Common myeloid progenitor, CD34-positive (primary cell): ENCODE data around the gene NR1H2.

Experiments used
- CTCF ChIA-PET: fragments of 350-600 bp; sonication (Branson Sonifier 250); formaldehyde crosslinking; loops from one replicate; lab custom pipeline; 2021; ENCODE audit warnings: antibody characterized with exemption; lab: Charles Lee
- POLR2A ChIA-PET: fragments of 350-600 bp; sonication (Branson Sonifier 250); formaldehyde crosslinking; loops from one replicate; lab custom pipeline; 2021; ENCODE audit warnings: antibody characterized with exemption; lab: Charles Lee
- DNase-seq, 3 donors: peaks; one replicate each; pipeline versions ENCODE4 v3.0.0 to v3.0.0-alpha.2; 2013
- H3K27ac ChIP-seq, 2 experiments: 1 replicate in 1 of 2; 2 replicates in 1 of 2; pipeline ENCODE4 v1.7.0; 2013; ENCODE audit warnings: inconsistent platforms in 2 of 2, low read length in 2 of 2, mild to moderate bottlenecking in 2 of 2, low read depth in 1 of 2, moderate library complexity in 1 of 2; ENCODE audit not compliant: severe bottlenecking in 2 of 2, insufficient read depth in 1 of 2, poor library complexity in 1 of 2
- H3K27me3 ChIP-seq, 5 experiments: replicated peaks in 2 of 5; 1 replicate in 3 of 5; 2 replicates in 2 of 5; pipeline versions ENCODE4 v1.6.1 to v1.7.0; 2013; ENCODE audit warnings: low read length in 4 of 5, mild to moderate bottlenecking in 2 of 5, moderate library complexity in 2 of 5, inconsistent platforms in 1 of 5; ENCODE audit not compliant: insufficient read depth in 5 of 5, control insufficient read depth in 4 of 5
- H3K36me3 ChIP-seq, 4 experiments: 1 replicate in 2 of 4; 2 replicates in 2 of 4; pipeline versions ENCODE4 v1.6.1 to v1.7.0; 2013; ENCODE audit warnings: low read length in 3 of 4, control low read depth in 1 of 4, mild to moderate bottlenecking in 1 of 4; ENCODE audit not compliant: control insufficient read depth in 4 of 4, insufficient read depth in 4 of 4
- H3K4me1 ChIP-seq, 4 experiments: 1 replicate in 3 of 4; 2 replicates in 1 of 4; pipeline versions ENCODE4 v1.6.1 to v1.7.1; 2013; ENCODE audit warnings: low read length in 3 of 4, mild to moderate bottlenecking in 3 of 4, control low read depth in 1 of 4, inconsistent platforms in 1 of 4, moderate library complexity in 1 of 4; ENCODE audit not compliant: control insufficient read depth in 4 of 4, insufficient read depth in 4 of 4; ENCODE audit errors: control extremely low read depth in 1 of 4
- H3K4me3 ChIP-seq, 7 experiments: 1 replicate in 4 of 7; 2 replicates in 3 of 7; pipeline versions ENCODE4 v1.5.1 to v1.7.0; 2013; ENCODE audit warnings: mild to moderate bottlenecking in 7 of 7, low read length in 6 of 7, moderate library complexity in 6 of 7, inconsistent platforms in 2 of 7, low read depth in 2 of 7, control low read depth in 1 of 7; ENCODE audit not compliant: insufficient read depth in 4 of 7, control insufficient read depth in 1 of 7; ENCODE audit errors: extremely low read depth in 1 of 7
- H3K9me3 ChIP-seq, 5 experiments: 1 replicate in 4 of 5; 2 replicates in 1 of 5; pipeline versions ENCODE4 v1.6.1 to v1.7.1; 2013; ENCODE audit warnings: low read length in 4 of 5, mild to moderate bottlenecking in 2 of 5, inconsistent platforms in 1 of 5, low read depth in 1 of 5, moderate library complexity in 1 of 5; ENCODE audit not compliant: control insufficient read depth in 4 of 5, insufficient read depth in 2 of 5; ENCODE audit errors: control extremely low read depth in 1 of 5
- WGBS: methylation state at CpG from one replicate; pipeline ENCODE4 v1.1.5; 2013; ENCODE audit not compliant: insufficient coverage; 5-methylcytosine and 5-hydroxymethylcytosine counted together

Gene NR1H2

GRCh38 chr19:50406156-50406820, 30.0 kb downstream of the NR1H2 start:
- Histone ChIP-seq H3K27me3 (no peaks in the 10 kb centered on the region), H3K36me3 (peaks cover 2 to 80% (median 43%) of the 10 kb centered on the region in 4 experiments), H3K9me3 (no peaks in the 10 kb centered on the region), H3K4me3 (no peak overlapping the region), H3K27ac (no peak overlapping the region), H3K4me1 (no peaks in the 10 kb centered on the region)
- WGBS, result 94% methylated on average over 11 of the region's 22 CpGs
- CTCF ChIA-PET, result no interaction called here
- POLR2A ChIA-PET, result no interaction called here
- DNase-seq, result no peak

DNA sequence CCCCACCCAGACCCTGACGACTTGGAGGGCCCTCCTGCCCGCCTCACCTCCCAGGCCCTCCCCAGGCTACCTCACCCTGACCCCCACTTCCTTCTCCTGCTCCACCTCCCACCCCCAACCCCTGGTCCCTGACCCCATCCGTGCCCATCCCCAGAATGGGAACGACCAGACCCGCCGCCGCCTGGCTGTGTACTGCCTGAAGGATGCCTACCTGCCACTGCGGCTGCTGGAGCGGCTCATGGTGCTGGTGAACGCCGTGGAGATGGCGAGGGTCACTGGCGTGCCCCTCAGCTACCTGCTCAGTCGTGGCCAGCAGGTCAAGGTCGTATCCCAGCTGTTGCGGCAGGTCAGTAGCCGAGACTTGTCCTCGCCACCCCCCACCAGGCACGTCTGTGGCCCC, 30.6 kb downstream of the NR1H2 start:
- H3K4me3 ChIP-seq, result no peak overlapping the region
- ChIA-PET CTCF (no interaction called here), POLR2A (no interaction called here)
- no peaks in the 10 kb centered on the region for H3K9me3 ChIP-seq
- H3K36me3 ChIP-seq, result peaks cover 2 to 77% (median 45%) of the 10 kb centered on the region in 4 experiments
- whole genome bisulfite sequencing, result 98% methylated on average over 16 of the region's 19 CpGs
- no peaks in the 10 kb centered on the region for H3K27me3 ChIP-seq
- no peak for DNase-seq
- no peaks in the 10 kb centered on the region for H3K4me1 ChIP-seq
- no peak overlapping the region for H3K27ac ChIP-seq

DNA sequence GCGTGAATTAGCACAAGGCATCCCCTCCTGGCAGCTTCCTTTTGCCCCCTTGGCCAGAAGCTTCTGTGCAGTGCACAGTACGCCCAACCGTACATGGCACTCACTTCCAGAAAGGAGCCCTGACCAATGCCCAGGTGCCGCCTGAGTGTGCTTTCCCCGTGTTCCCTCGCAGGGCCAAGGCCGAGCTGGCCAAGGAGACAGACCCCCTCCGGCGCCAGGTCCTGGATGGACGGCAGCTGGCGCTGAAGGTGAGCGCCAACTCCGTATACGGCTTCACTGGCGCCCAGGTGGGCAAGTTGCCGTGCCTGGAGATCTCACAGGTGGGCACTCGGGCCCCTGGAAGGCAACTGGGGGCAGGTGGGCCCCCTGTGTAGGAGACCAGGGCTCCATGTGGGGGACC, 33.1 kb downstream of the NR1H2 start:
- Histone ChIP-seq H3K4me3 (no peak overlapping the region), H3K4me1 (peaks cover 0 to under 1% (median under 1%) of the 10 kb centered on the region in 4 experiments), H3K36me3 (peaks cover 2 to 71% (median 32%) of the 10 kb centered on the region in 4 experiments), H3K27me3 (no peaks in the 10 kb centered on the region), H3K9me3 (peaks cover 0 to 1% (median 0%) of the 10 kb centered on the region in 5 experiments), H3K27ac (no peak overlapping the region)
- CTCF ChIA-PET, result interaction anchor here (1.4 kb wide), 1 partner anchor 19 kb away, joined by 4 read pairs; no protein-coding TSS in a partner anchor
- WGBS, result 97% methylated on average over 17 of the region's 17 CpGs
- no peak for DNase-seq
- POLR2A ChIA-PET, result no interaction called here

DNA sequence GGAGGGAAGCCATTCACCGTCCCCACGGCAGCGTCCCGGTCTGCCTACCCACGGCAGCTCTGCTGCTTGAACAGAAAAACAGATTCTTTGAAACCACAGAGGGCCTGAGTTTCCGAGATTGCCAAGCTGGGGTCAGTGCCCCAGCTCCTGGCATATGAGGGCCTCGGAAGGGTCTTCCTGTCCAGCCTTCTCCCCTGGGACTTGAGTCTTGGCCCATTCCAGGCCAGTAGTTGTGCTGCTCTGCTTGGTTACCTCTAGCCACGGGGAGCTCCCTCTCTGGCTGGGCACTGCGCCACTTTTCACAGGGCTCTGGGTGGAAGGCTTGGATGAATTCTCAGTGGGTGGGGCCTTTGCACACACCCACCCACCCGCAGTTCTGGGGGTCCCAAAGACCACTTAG, 33.9 kb downstream of the NR1H2 start:
- peaks cover 2 to 73% (median 30%) of the 10 kb centered on the region in 4 experiments for H3K36me3 ChIP-seq
- peaks cover 0 to 8% (median 7%) of the 10 kb centered on the region in 4 experiments for H3K4me1 ChIP-seq
- DNase-seq, result no peak
- H3K9me3 ChIP-seq, result peaks cover 0 to 1% (median 0%) of the 10 kb centered on the region in 5 experiments
- CTCF ChIA-PET, result interaction anchor here (1.4 kb wide), 1 partner anchor 18 kb away, joined by 4 read pairs; no protein-coding TSS in a partner anchor
- WGBS, result 98% methylated on average over 7 of the region's 10 CpGs
- H3K27ac ChIP-seq, result no peak overlapping the region
- POLR2A ChIA-PET, result no interaction called here
- H3K4me3 ChIP-seq, result no peak overlapping the region
- H3K27me3 ChIP-seq, result no peaks in the 10 kb centered on the region

DNA sequence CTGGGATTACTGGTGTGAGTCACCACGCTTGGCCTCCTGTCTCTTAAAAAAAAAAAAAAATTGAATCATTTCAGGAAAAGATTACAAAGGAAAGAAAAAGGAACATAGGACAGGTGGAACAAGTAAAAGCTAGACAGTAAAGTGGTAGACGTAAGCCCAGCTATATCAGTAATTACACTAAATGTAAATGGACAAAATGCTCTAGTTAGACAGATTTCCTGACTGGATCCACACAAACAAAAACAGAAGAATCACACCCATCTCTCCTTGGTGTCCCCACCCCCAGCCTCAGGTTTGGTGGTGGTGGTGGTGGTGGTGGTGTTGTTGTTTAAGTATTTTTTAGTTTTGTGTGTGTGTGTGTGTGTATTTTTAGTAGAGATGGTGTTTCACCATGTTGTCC, 36.2 kb downstream of the NR1H2 start:
- Histone ChIP-seq H3K9me3 (peaks cover 0 to 1% (median 0%) of the 10 kb centered on the region in 5 experiments), H3K36me3 (peaks cover 2 to 57% (median 22%) of the 10 kb centered on the region in 4 experiments), H3K27me3 (no peaks in the 10 kb centered on the region), H3K4me3 (no peak overlapping the region), H3K4me1 (peaks cover 0 to 24% (median 20%) of the 10 kb centered on the region in 4 experiments), H3K27ac (no peak overlapping the region)
- ChIA-PET CTCF (interaction anchor here (1.0 to 1.3 kb wide), 2 partner anchors 43 to 48 kb away, joined by 3 read pairs; no protein-coding TSS in a partner anchor), POLR2A (interaction anchor here (0.7 kb wide), 1 partner anchor 27 kb away, joined by 4 read pairs; no protein-coding TSS in a partner anchor)
- no peak for DNase-seq
- no CpG with 5 or more reads among the region's 2 CpGs for WGBS

DNA sequence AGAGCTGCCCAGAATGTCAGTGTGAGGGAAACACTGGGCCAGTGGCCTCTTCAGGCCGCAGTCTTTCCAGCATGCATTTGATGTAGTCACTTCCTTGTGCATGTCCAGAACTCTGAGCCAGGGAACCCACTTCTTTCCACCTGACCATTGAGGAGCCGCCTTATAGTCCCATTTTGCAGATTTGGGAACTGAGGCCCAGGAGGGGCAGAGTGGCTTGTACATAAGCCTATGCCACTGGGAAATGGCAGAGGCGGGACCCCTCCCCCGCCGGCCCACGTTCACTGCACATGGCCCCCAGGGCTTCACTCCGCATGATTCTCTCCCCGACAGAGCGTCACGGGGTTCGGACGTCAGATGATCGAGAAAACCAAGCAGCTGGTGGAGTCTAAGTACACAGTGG, 36.8 kb downstream of the NR1H2 start:
- WGBS, result 94% methylated on average over 9 of the region's 13 CpGs
- no peak overlapping the region for H3K4me3 ChIP-seq
- no peaks in the 10 kb centered on the region for H3K27me3 ChIP-seq
- H3K4me1 ChIP-seq, result peaks cover 0 to 26% (median 20%) of the 10 kb centered on the region in 4 experiments
- H3K9me3 ChIP-seq, result peaks cover 0 to 1% (median 0%) of the 10 kb centered on the region in 5 experiments
- peaks cover 2 to 59% (median 22%) of the 10 kb centered on the region in 4 experiments for H3K36me3 ChIP-seq
- no peak overlapping the region for H3K27ac ChIP-seq
- POLR2A ChIA-PET, result no interaction called here
- CTCF ChIA-PET, result interaction anchor here (1.0 kb wide), 1 partner anchor 44 kb away, joined by 3 read pairs; no protein-coding TSS in a partner anchor
- DNase-seq, result no peak

GRCh38 chr19:50413531-50413930, 37.3 kb downstream of the NR1H2 start:
- POLR2A ChIA-PET, result no interaction called here
- H3K27me3 ChIP-seq, result peaks cover 0 to 2% (median 0%) of the 10 kb centered on the region in 5 experiments
- H3K36me3 ChIP-seq, result peaks cover 2 to 58% (median 21%) of the 10 kb centered on the region in 4 experiments
- H3K9me3 ChIP-seq, result peaks cover 0 to 1% (median 0%) of the 10 kb centered on the region in 5 experiments
- no peak overlapping the region for H3K27ac ChIP-seq
- no peak overlapping the region for H3K4me3 ChIP-seq
- no peak for DNase-seq
- H3K4me1 ChIP-seq, result peaks cover 0 to 30% (median 22%) of the 10 kb centered on the region in 4 experiments
- CTCF ChIA-PET, result interaction anchor here (1.0 kb wide), 1 partner anchor 45 kb away, joined by 3 read pairs; no protein-coding TSS in a partner anchor
- 97% methylated on average over 15 of the region's 21 CpGs for WGBS
